NCI-H345 treated with DMSO at 0.1 percent for 48 hours (cell line): ENCODE measurements around the gene BEND2.
"Not testable (repeated sequence)": the region's sequence is repeated elsewhere in the genome, so short reads cannot be mapped to it uniquely, and the experiment has no call there.

ENCODE experiments used
- DNase-seq: peaks from one replicate; lab custom pipeline; 2025; ENCODE audit not compliant: unreplicated experiment; lab: John Stamatoyannopoulos, UW

Gene BEND2

GRCh38 chrX:18220786-18221185 lies at the start of gene BEND2:
Gene BEND2, minus strand, starts transcription at chrX:18220886. Its CDS starts 136 bp downstream, at chrX:18220750.
- DNase-seq: no peak

DNA sequence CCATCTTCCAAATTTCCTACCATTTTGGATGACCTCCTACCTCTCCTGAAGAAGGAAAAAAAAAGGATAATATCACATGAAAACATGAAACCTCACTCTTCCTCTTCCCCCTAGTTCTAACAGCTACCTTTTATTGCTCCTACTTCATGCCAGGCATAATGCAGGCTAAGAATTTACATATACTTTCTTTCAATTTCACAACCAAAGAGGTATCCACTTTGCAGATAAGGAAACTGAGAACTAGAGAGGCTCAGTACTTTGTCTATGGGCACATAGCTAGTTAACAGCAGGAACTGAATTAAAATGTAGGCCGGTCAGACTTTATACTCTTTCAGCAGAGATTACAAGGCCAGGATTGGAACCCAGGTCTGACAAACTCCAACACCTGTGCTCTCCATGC lies 34.4 kb upstream of the BEND2 start:
- DNase-seq: no peak

DNA sequence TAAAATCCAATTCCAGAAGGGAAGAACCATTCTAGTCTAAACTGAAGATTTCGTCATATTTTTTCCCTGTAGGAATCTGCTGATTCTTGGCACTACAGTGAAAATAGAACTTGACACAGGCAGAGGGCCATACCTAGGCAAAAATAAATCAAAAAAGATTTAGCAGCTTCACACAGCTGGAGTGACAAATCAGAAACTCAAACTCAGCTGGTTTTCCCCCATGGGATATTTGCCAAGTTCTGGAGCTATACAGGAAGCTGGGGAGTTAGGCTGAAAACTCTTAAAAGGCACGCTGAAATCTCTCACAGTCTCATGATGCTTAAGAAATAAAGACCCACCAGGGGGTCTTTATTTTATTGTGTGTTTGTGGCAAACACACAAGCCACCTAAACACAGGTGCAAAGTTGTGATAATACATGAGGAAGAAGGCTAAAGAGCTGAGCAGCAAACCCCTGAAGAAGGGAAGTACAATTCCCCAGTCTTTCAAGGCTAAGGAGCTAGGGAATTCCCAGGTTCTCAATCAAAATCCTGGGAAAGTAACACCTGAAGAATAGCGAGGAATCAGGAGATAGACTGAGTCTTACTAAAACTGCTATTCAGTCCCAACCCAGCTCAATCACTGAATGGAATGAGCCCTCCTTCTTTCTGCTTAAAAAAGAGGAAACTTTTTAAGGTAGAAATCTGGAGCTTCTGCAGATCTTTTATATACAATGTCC lies 32.1 kb upstream of the BEND2 start:
- DNase-seq: no peak

DNA sequence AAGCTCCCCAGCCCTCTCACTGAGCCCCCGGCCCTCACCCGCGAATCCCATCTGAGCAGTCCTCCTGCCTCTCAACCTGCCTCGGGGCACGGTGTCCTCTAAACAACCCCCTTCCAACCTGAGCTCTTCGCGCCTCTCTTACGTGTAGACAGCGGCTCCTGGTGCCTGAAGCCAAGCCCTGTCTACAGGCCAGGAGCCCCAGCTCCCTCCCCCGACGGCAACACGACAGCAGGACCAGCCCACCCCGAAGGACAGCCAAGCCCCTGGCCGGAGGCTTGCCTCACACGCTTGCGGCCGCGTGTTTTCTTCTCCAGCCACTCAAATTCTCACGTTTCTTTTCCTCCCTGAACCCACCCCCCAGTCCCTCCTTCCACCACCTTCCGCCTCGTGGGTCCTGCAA lies 9.0 kb upstream of the BEND2 start:
- not testable (repeated sequence) for DNase-seq

DNA sequence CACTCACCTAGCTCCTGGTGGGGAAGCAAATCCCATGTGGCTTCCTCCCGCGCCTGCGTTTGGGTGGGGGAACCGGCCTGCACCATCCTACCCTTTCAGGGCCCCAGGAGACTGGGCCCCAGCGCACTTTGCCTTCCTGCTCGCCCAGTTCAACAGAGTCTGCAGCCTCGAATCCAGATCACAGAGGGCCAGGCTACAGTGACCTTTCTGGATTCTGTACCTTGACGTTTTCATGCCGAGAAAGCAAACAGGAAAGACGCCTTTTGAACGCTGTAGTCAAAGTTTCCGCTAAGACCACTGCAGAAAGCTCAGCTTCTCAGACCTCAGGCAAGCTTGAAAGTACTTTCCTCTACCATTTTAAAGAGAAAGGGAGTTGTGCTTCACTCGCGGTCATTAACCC lies 7.4 kb upstream of the BEND2 start:
- no peak for DNase-seq

DNA sequence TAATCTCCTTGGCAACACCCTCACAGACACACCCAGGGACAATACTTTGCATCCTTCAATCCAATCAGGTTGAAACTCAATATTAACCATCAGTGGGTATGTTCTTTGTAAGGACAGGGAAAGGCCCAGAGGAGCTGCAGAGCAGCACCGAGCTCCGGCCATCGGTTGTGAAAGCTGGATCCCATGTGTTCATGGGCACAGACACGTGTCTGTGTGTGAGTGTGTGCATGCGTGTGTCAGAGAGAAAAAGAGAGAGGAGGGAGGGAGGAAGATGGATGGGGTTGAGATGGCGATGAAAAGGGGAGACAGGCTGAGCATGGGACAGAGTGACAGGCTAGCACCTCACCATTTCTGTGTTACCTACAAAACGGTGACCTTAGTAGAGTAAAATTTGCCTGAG lies 6.8 kb upstream of the BEND2 start:
- no peak for DNase-seq

DNA sequence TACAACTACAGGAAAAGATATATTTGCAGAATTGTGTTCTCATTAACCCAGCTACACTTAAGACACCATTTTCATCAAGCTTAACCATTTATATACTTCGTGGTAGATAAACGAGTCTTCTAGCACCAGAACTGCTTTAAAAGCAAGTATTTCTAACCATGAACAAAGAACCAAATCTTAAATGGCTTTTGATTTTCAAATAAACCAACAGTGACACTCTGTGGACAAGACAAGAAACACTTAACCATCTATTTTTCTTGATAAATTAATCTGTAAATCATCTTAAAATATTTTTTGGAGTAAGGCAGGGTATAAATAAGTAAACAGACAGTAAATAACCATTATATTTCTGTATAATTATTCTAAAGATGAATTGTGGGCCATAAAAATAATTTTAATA lies 10.2 kb downstream of the BEND2 start:
- peak; percentile 13 for DNase-seq

DNA sequence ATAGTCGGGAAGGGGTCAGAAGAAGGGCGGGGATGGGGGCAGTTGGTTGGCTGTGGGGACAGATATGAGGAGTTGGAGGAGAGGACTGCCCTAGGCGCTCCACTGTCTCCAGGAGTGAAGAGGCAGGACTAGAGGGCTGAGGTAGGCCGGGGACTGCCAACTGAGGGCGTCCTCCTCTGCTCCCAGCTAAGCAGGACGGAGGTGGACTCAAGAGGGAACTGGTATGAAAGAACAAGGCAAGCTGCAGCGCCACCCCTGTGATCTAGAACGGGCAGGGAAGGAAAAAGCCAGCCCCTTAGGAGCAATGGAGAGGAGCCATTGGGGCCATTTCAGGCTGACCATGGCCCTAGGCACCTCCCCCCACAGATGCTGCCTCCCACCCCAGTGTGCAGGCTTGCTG lies 14.0 kb downstream of the BEND2 start:
- no peak for DNase-seq

DNA sequence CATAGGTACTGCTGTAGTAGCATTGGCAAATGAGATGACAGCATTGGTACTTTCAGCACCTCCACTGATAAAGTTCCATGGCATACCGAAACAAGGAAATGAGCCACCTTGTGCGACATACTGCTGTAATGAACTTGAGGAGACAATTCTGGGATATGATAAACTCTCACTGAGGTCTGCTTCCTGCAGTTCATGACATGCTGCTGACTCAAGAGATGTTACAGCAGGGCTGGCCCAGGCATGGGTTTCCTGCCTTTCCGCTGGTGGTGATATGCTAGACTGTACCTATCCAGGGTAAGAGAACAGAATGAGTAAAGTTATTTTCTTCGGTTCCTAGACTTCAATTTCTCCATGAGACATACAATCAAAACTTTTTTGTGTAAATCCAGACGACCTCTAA lies 17.1 kb downstream of the BEND2 start:
- DNase-seq: no peak

- peak; percentile 21 for DNase-seq
Observed at GRCh38 chrX:18194688-18195087, 26.0 kb downstream of the BEND2 start.

DNA sequence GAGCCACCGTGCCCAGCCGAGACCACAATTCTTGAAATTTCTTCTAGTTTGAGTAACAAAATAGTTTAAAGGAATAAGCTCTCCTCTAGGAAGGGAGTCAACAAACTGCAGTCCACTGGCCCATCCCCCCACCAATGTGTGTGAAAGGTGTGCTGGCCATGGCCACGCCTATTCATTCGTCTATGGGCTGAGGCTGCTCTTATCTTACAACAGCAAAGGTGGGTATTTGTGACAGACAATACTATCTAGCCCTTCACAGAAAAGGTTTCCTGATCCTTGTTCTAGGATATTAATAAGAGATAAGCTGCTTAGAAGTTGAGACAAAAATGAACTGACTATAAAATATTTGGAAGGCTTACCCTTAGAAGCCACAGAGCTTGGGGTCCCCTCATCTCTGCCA lies 41.2 kb downstream of the BEND2 start:
- no peak for DNase-seq

DNA sequence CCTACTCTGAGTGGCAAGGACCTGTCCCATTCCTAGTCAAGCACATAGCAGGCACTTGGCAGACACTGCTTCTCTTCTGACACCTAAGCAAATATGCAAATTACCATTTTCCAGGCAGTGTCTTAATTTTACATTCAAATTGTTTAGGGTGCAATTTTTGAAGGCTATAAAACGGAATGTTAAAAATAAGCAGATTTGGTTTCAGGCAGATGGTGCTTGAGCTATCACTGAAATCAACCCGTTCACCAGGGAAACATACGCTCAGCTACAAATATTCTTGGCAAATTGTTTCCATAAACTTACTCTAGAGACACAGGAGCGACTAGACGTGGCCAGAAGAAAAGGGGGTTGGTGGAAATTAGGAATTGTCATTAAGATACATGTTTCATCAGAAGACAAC lies 45.7 kb downstream of the BEND2 start:
- DNase-seq: no peak

DNA sequence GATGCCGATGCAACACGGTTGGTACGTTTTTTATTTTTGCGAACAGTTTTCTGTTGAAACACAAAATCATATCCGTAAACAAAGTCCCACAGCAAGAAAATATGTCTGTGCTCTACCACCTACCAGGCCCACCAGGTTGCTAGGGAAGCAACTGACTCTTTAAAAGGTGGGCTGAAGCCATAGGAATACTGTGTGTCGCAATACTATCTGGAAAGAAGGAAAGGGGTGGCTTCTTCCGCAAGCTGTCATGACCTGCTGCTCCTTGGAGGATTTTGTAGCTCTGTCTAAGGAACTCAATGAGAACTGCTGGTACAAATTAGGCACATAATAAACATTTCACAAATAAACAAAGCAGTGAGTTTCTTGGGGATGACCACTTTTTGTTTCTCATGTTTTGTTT lies 46.5 kb downstream of the BEND2 start:
- DNase-seq: no peak

DNA sequence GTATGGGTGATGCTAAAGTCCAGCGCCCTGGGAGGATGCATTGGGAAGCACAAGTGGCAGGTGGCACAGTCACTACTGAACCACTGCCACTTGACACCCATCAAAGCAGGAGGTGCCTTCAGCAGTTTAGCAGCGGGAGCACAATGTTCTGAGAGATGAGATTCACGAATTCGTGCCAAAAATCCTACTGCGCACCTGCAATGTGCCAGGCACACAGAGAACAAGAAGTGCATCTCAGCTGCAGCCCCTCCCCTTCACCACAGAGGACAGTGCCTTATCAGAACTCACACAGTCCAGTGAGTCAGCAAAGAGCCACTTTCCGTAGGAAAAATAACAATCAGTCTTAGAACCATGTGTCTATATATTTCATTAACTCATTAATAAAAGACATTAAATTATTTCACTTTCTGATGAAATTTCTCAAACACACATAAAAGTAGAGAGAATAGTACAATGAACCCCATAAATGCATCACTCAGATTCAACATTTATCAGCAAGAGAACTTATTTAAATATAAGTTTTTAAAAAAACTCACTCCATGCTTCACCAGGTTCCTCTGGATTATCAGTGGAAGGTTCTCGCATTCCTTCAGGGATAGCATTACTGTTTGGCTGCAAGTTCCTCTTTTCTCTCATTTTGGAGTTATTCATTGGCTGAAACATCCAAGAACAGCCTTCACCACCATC lies 47.0 kb downstream of the BEND2 start:
- DNase-seq: peak; percentile 89

DNA sequence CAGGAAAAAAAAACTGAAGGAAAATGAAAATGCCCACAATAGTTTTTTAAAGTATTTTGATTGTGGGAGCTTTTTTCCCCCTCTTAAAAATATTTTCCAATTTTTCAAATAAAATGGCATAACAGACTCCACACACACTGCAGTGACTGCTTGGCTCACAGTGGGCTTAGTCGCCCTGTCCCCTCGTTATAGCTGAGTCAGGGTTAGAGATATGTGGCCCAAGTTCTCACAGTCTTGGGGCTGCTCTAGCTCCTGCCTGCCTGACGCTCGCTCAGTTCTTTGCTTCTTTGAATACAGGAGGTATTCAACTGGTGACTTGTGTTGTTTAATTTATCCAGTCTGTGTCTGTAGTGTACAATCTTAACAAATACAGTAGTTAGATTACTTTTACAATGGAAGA lies 47.7 kb downstream of the BEND2 start:
- no peak for DNase-seq

- DNase-seq: no peak
Observed at GRCh38 chrX:18170910-18171309, 49.8 kb downstream of the BEND2 start.

DNA sequence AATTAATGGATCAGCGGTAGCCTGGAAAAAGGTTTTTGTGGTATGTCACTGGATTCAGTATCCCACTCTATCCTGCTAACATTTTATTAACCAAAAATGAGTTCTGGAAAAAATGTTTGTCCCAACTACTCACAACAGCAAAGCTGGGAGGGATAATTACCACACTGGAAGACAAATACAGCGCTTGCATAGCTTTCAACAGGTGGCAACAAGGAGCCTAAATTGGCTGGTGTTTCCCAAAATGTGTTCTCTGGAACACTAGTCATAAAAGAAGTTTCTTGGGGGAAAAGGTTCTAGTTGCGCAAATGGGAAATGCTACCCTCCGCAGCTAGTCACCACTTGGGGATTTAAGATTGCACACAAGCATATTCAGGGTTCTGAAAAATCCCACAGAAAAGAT lies 54.6 kb downstream of the BEND2 start:
- no peak for DNase-seq

- no peak for DNase-seq
Observed at GRCh38 chrX:18160369-18160768, 60.3 kb downstream of the BEND2 start.

GRCh38 chrX:18158963-18159362 lies 61.7 kb downstream of the BEND2 start:
- no peak for DNase-seq

- no peak for DNase-seq
Observed at GRCh38 chrX:18151649-18152048, 69.0 kb downstream of the BEND2 start.

- DNase-seq: no peak
Observed at GRCh38 chrX:18151157-18151556, 69.5 kb downstream of the BEND2 start.

DNA sequence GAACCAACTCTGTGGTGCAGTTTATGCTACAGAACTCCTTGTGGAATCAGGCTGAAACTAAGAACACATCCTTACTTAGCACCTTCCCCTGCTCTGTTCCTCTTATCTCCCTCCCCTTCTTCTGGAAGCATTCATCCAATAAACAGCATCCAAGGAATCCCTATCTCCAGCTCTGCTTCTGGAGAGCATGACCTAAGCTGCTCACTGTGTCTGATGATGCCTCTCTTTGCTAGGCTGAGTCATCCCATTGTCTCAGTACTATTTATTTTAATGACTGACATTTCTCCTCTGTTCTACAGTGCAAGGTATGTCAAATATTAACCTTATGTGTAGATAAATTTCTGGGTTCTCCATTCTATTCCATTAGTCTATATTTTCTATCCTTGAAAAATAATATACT lies 71.2 kb downstream of the BEND2 start:
- DNase-seq: no peak

DNA sequence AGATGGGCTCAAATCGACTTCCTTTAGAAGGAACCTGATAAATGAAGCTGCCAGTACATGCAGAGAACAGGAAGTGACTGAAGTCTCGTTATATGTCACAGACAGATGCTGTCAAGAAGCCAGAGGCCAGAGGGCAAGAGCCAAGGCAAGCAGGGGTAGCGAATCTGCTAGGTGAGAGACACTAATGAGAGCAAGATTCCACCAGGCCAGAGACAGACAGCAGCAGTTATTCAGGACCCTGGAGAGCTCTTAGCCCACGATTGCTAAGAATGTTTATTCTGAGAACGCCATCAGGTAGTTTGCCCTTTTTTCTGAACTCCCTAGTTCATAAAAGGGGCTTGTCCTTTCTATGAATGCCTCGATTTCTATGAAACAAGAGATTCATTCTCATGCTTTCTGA lies 73.7 kb downstream of the BEND2 start:
- DNase-seq: no peak
